HG02938 (cell line): ENCODE measurements around the gene C1QTNF7.

Experiments
- ATAC-seq: cut with Tn5 transposase; IDR thresholded peaks from one replicate; pipeline ENCODE4 v1.9.1; 2021; ENCODE audit warnings: mild to moderate bottlenecking, moderate library complexity; ENCODE audit not compliant: unreplicated experiment

C1QTNF7 gene

GRCh38 chr4:15455290-15455689 is 27.5 kb downstream of the C1QTNF7 start:
- ATAC-seq: no peak

- ATAC-seq: peak; percentile 97
Observed at GRCh38 chr4:15457406-15458201, 29.8 kb downstream of the C1QTNF7 start.

GRCh38 chr4:15458616-15459015 is 30.8 kb downstream of the C1QTNF7 start:
- no peak for ATAC-seq

GRCh38 chr4:15459706-15460105 is 31.9 kb downstream of the C1QTNF7 start:
- no peak for ATAC-seq

- ATAC-seq: no peak
Observed at GRCh38 chr4:15466596-15466995, 38.8 kb downstream of the C1QTNF7 start.

GRCh38 chr4:15469402-15470127 is 41.7 kb downstream of the C1QTNF7 start, which contains the start of gene CC2D2A:
Gene CC2D2A, plus strand, starts transcription at chr4:15469882. Its CDS starts 6,051 bp downstream, at chr4:15475933.
- no peak for ATAC-seq

GRCh38 chr4:15470128-15470475 is 42.3 kb downstream of the C1QTNF7 start:
- no peak for ATAC-seq

- no peak for ATAC-seq
Observed at GRCh38 chr4:15476396-15476795, 48.6 kb downstream of the C1QTNF7 start.

- ATAC-seq: no peak
Observed at GRCh38 chr4:15478724-15479088, 50.9 kb downstream of the C1QTNF7 start.

- no peak for ATAC-seq
Observed at GRCh38 chr4:15479089-15479912, 51.5 kb downstream of the C1QTNF7 start.

GRCh38 chr4:15479913-15480185 is 52.0 kb downstream of the C1QTNF7 start:
- ATAC-seq: no peak

- no peak for ATAC-seq
Observed at GRCh38 chr4:15481961-15482745, 54.3 kb downstream of the C1QTNF7 start.

GRCh38 chr4:15482842-15483241 is 55.0 kb downstream of the C1QTNF7 start:
- no peak for ATAC-seq

GRCh38 chr4:15488136-15488535 is 60.3 kb downstream of the C1QTNF7 start:
- ATAC-seq: no peak

- no peak for ATAC-seq
Observed at GRCh38 chr4:15488658-15489470, 61.0 kb downstream of the C1QTNF7 start.

- ATAC-seq: no peak
Observed at GRCh38 chr4:15489551-15489950, 61.7 kb downstream of the C1QTNF7 start.

- ATAC-seq: no peak
Observed at GRCh38 chr4:15493411-15493810, 65.6 kb downstream of the C1QTNF7 start.

GRCh38 chr4:15495621-15496020 is 67.8 kb downstream of the C1QTNF7 start:
- ATAC-seq: no peak
